HEK293 (cell line): ENCODE data around the gene ABCB11.

Experiments used
- CTCF ChIA-PET: fragments of 350-600 bp; formaldehyde crosslinking; extraction: SDS; loops from one replicate; lab custom pipeline; 2021; ENCODE audit warnings: antibody characterized with exemption; lab: Yijun Ruan, JAX
- POLR2A ChIA-PET: fragments of 300-600 bp; formaldehyde crosslinking; extraction: SDS; loops from one replicate; lab custom pipeline; 2020; ENCODE audit warnings: antibody characterized with exemption, inconsistent platforms; lab: Yijun Ruan, JAX
- H3K27ac ChIP-seq: fragments of 200-500 bp; sonication (Bioruptor generic); 2 replicates; pipeline ENCODE4 v1.5.1; 2014; ENCODE audit warnings: low read depth, low read length, control low read depth, inconsistent platforms; ENCODE audit errors: extremely low read depth
- H3K36me3 ChIP-seq, 2 experiments: fragments of 200-500 bp in 1 of 2; sonication (Bioruptor generic) in 1 of 2; 1 replicate in 1 of 2; 2 replicates in 1 of 2; pipeline ENCODE4 v1.5.1; 2014 to 2017; ENCODE audit warnings: inconsistent platforms in 2 of 2, low read length in 2 of 2; ENCODE audit not compliant: control insufficient read depth in 2 of 2, insufficient read depth in 1 of 2
- H3K4me1 ChIP-seq: fragments of 200-500 bp; sonication (Bioruptor generic); 2 replicates; pipeline ENCODE4 v1.5.1; 2014; ENCODE audit warnings: mild to moderate bottlenecking, low read length, inconsistent platforms; ENCODE audit not compliant: control insufficient read depth, insufficient read depth
- H3K4me3 ChIP-seq: 2 replicates; pipeline ENCODE4 v1.5.1; 2011; ENCODE audit warnings: low read depth, mild to moderate bottlenecking, control low read depth, low read length, moderate library complexity
- H3K9me3 ChIP-seq: fragments of 200-500 bp; sonication (Bioruptor generic); 2 replicates; pipeline ENCODE4 v1.5.1; 2014; ENCODE audit warnings: low read depth, low read length, inconsistent platforms; ENCODE audit not compliant: control insufficient read depth, insufficient read depth
- EGR2 ChIP-seq: fragments of 450-650 bp; formaldehyde crosslinking; IDR thresholded peaks from 2 replicates; pipeline ENCODE4 v1.5.1; 2016; ENCODE audit warnings: low read depth, missing biosample characterization, missing genetic modification characterization
- FEZF1 ChIP-seq: fragments of 450-650 bp; formaldehyde crosslinking; IDR thresholded peaks from 2 replicates; pipeline ENCODE4 v1.5.1; 2016; ENCODE audit warnings: missing biosample characterization, missing genetic modification characterization
- GLIS1 ChIP-seq: fragments of 450-650 bp; formaldehyde crosslinking; IDR thresholded peaks from 2 replicates; pipeline ENCODE4 v1.5.1; 2016; ENCODE audit warnings: missing biosample characterization, missing genetic modification characterization
- HOXD13 ChIP-seq: sonication (generic); formaldehyde crosslinking; IDR thresholded peaks from 2 replicates; pipeline ENCODE4 v1.8.0; 2022; ENCODE audit warnings: missing genetic modification reagents, borderline replicate concordance
- KLF1 ChIP-seq: fragments of 450-650 bp; formaldehyde crosslinking; IDR thresholded peaks from 2 replicates; pipeline ENCODE4 v1.5.1; 2016; ENCODE audit warnings: missing biosample characterization, missing genetic modification characterization
- SETDB1 ChIP-seq: IDR thresholded peaks from one replicate; pipeline ENCODE4 v1.6.1; 2017; ENCODE audit warnings: mild to moderate bottlenecking, low read length, moderate library complexity, mixed read lengths; ENCODE audit not compliant: insufficient read length
- ZBTB1 ChIP-seq: fragments of 450-650 bp; formaldehyde crosslinking; IDR thresholded peaks from 2 replicates; pipeline ENCODE4 v1.5.1; 2016; ENCODE audit warnings: missing biosample characterization, missing genetic modification characterization
- ZIC2 ChIP-seq: fragments of 450-650 bp; formaldehyde crosslinking; IDR thresholded peaks from 2 replicates; pipeline ENCODE4 v1.5.1; 2016; ENCODE audit warnings: missing biosample characterization, missing genetic modification characterization
- ZNF112 ChIP-seq: fragments of 450-650 bp; formaldehyde crosslinking; IDR thresholded peaks from 2 replicates; pipeline ENCODE4 v1.5.0; 2017; ENCODE audit warnings: missing biosample characterization, missing genetic modification characterization
- ZNF133 ChIP-seq: fragments of 450-650 bp; formaldehyde crosslinking; IDR thresholded peaks from 2 replicates; pipeline ENCODE4 v1.5.1; 2016; ENCODE audit warnings: missing biosample characterization, missing genetic modification characterization
- ZNF140 ChIP-seq: fragments of 450-650 bp; formaldehyde crosslinking; IDR thresholded peaks from 2 replicates; pipeline ENCODE4 v1.5.1; 2016; ENCODE audit warnings: missing biosample characterization, missing genetic modification characterization
- ZNF174 ChIP-seq: fragments of 450-650 bp; formaldehyde crosslinking; IDR thresholded peaks from 2 replicates; pipeline ENCODE4 v1.5.0; 2017; ENCODE audit warnings: missing biosample characterization, mild to moderate bottlenecking, missing genetic modification characterization
- ZNF184 ChIP-seq: fragments of 450-650 bp; IDR thresholded peaks from 2 replicates; pipeline ENCODE4 v1.5.1; 2018; ENCODE audit warnings: missing biosample characterization, mild to moderate bottlenecking, missing genetic modification characterization
- ZNF2 ChIP-seq: fragments of 450-650 bp; formaldehyde crosslinking; IDR thresholded peaks from 2 replicates; pipeline ENCODE4 v1.5.1; 2016; ENCODE audit warnings: missing biosample characterization, missing genetic modification characterization
- ZNF214 ChIP-seq: fragments of 450-650 bp; formaldehyde crosslinking; IDR thresholded peaks from 2 replicates; pipeline ENCODE4 v1.5.1; 2017; ENCODE audit warnings: missing biosample characterization, mild to moderate bottlenecking, missing genetic modification characterization, borderline replicate concordance
- ZNF23 ChIP-seq: fragments of 450-650 bp; formaldehyde crosslinking; IDR thresholded peaks from 2 replicates; pipeline ENCODE4 v1.5.1; 2016; ENCODE audit warnings: missing biosample characterization, missing genetic modification characterization, borderline replicate concordance
- ZNF335 ChIP-seq: fragments of 450-650 bp; formaldehyde crosslinking; conservative IDR thresholded peaks from 2 replicates; pipeline ENCODE4 v1.5.1; 2016; ENCODE audit warnings: missing biosample characterization, missing genetic modification characterization
- ZNF501 ChIP-seq: fragments of 450-650 bp; formaldehyde crosslinking; IDR thresholded peaks from 2 replicates; pipeline ENCODE4 v1.5.1; 2016; ENCODE audit warnings: missing biosample characterization, missing genetic modification characterization
- ZNF530 ChIP-seq: fragments of 450-650 bp; formaldehyde crosslinking; IDR thresholded peaks from 2 replicates; pipeline ENCODE4 v1.5.1; 2016; ENCODE audit warnings: low read depth, missing biosample characterization, missing genetic modification characterization
- ZNF548 ChIP-seq: fragments of 450-650 bp; formaldehyde crosslinking; IDR thresholded peaks from 2 replicates; pipeline ENCODE4 v1.5.1; 2016; ENCODE audit warnings: missing biosample characterization, missing genetic modification characterization
- ZNF658 ChIP-seq: fragments of 450-650 bp; formaldehyde crosslinking; IDR thresholded peaks from 2 replicates; pipeline ENCODE4; 2016; ENCODE audit warnings: missing biosample characterization, missing genetic modification characterization
- TF ChIP-seq, protein P1 (sequence below): fragments of 450-650 bp; formaldehyde crosslinking; IDR thresholded peaks from 2 replicates; pipeline ENCODE4 v1.5.1; 2016; ENCODE audit warnings: missing biosample characterization, missing genetic modification characterization

ABCB11 gene

GRCh38 chr2:168912466-168912865, 118.7 kb downstream of the ABCB11 start:
- H3K4me3 ChIP-seq, result no peak overlapping the region
- H3K27ac ChIP-seq, result no peak overlapping the region
- H3K36me3 ChIP-seq, result no peaks in the 10 kb centered on the region
- H3K4me1 ChIP-seq, result no peaks in the 10 kb centered on the region
- CTCF ChIA-PET, result interaction anchor here (0.6 to 0.7 kb wide), 2 partner anchors 460 to 648 kb away, joined by 3 read pairs; no protein-coding TSS in a partner anchor
- TF ChIP-seq ZNF112 (tag by site-specific recombination) (no peak), ZNF23 (tag by site-specific recombination) (no peak), ZNF335 (tag by site-specific recombination) (no peak), ZNF214 (tag by site-specific recombination) (no peak), ZNF658 (no peak), KLF1 (tag by site-specific recombination) (no peak)
- TF ChIP-seq, all 188 proteins: peak for 0
- H3K9me3 ChIP-seq, result no peaks in the 10 kb centered on the region
- POLR2A ChIA-PET, result no interaction called here

- TF ChIP-seq ZNF140 (no peak), ZIC2 (tag by site-specific recombination) (peak; percentile 96), ZNF133 (tag by site-specific recombination) (no peak), FEZF1 (tag by site-specific recombination) (0 out of 2 replicates have a peak, but pooled peaks have one; percentile 25), ZNF501 (no peak), GLIS1 (tag by site-specific recombination) (0 out of 2 replicates have a peak, but pooled peaks have one; percentile 9), HOXD13 (no peak)
- Histone ChIP-seq H3K4me1 (no peaks in the 10 kb centered on the region), H3K9me3 (no peaks in the 10 kb centered on the region), H3K4me3 (no peak overlapping the region), H3K27ac (no peak overlapping the region), H3K36me3 (no peaks in the 10 kb centered on the region)
- ChIA-PET CTCF (interaction anchor here (0.9 to 2.3 kb wide), 2 partner anchors 11 to 136 kb away, joined by 3 to 6 read pairs; no protein-coding TSS in a partner anchor), POLR2A (interaction anchor here (1.1 kb wide), 1 partner anchor 20 kb away, joined by 3 read pairs; the partner anchor contains the start of gene SPC25)
These were observed 120.8 kb downstream of the ABCB11 start for GRCh38 chr2:168910330-168910729.

GRCh38 chr2:168907940-168908662, 123.0 kb downstream of the ABCB11 start:
- Histone ChIP-seq H3K27ac (no peak overlapping the region), H3K9me3 (no peaks in the 10 kb centered on the region), H3K4me1 (no peaks in the 10 kb centered on the region), H3K36me3 (no peaks in the 10 kb centered on the region), H3K4me3 (no peak overlapping the region)
- ChIA-PET POLR2A (no interaction called here), CTCF (interaction anchor here (0.6 kb wide), 1 partner anchor 366 kb away, joined by 4 read pairs; no protein-coding TSS in a partner anchor)
- TF ChIP-seq ZNF184 (tag by site-specific recombination), result no peak
- TF ChIP-seq ZIC2 (tag by site-specific recombination), result peak; percentile 72

DNA sequence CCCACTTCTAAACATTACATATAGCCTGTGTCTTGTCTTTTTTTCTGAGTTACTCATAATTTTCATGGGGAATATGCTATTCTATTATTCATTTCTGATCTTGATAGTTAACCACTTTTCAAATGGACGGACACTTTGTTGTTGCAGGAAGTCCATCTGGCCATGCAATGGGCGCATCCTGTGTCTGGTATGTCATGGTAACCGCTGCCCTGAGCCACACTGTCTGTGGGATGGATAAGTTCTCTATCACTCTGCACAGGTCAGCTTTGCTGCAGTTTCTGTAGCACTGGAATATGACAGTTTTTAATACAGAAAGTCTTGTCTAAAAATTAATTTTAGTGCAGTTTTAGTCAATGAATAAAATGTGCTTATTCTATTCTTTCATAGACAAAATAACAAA, 126.8 kb downstream of the ABCB11 start:
- Histone ChIP-seq H3K4me3 (no peak overlapping the region), H3K36me3 (no peaks in the 10 kb centered on the region), H3K27ac (no peak overlapping the region), H3K4me1 (no peaks in the 10 kb centered on the region), H3K9me3 (no peaks in the 10 kb centered on the region)
- POLR2A ChIA-PET, result no interaction called here
- CTCF ChIA-PET, result no interaction called here
- TF ChIP-seq SETDB1, result no peak

DNA sequence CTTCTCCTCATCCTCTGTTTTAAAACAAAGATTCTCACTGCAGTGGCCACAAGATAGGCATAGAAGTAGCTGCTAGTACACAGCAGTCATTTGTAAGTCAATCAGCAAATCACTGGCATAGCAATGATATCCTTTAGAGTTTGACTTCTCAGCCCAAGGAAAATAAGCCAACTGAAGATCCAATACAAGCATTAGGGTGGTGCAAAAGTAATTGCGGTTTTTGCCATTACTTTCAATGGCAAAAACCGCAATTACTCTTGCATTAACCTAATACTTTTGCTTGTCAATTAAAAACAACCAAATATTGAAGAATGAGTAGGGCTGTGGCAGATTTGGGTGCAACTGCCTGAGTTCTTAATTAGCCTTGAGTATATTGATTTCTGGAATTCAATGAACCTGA, 127.2 kb downstream of the ABCB11 start:
- H3K27ac ChIP-seq, result no peak overlapping the region
- H3K36me3 ChIP-seq, result no peaks in the 10 kb centered on the region
- H3K9me3 ChIP-seq, result no peaks in the 10 kb centered on the region
- POLR2A ChIA-PET, result no interaction called here
- no peaks in the 10 kb centered on the region for H3K4me1 ChIP-seq
- no peak overlapping the region for H3K4me3 ChIP-seq
- CTCF ChIA-PET, result interaction anchor here (0.6 kb wide), 1 partner anchor 126 kb away, joined by 3 read pairs; no protein-coding TSS in a partner anchor
- TF ChIP-seq EGR2 (tag by site-specific recombination), result no peak
- no peak for TF ChIP-seq ZNF530 (tag by site-specific recombination)
- no peak for TF ChIP-seq ZNF548 (tag by site-specific recombination)
- TF ChIP-seq ZNF174, result no peak
- TF ChIP-seq, protein P1, sequence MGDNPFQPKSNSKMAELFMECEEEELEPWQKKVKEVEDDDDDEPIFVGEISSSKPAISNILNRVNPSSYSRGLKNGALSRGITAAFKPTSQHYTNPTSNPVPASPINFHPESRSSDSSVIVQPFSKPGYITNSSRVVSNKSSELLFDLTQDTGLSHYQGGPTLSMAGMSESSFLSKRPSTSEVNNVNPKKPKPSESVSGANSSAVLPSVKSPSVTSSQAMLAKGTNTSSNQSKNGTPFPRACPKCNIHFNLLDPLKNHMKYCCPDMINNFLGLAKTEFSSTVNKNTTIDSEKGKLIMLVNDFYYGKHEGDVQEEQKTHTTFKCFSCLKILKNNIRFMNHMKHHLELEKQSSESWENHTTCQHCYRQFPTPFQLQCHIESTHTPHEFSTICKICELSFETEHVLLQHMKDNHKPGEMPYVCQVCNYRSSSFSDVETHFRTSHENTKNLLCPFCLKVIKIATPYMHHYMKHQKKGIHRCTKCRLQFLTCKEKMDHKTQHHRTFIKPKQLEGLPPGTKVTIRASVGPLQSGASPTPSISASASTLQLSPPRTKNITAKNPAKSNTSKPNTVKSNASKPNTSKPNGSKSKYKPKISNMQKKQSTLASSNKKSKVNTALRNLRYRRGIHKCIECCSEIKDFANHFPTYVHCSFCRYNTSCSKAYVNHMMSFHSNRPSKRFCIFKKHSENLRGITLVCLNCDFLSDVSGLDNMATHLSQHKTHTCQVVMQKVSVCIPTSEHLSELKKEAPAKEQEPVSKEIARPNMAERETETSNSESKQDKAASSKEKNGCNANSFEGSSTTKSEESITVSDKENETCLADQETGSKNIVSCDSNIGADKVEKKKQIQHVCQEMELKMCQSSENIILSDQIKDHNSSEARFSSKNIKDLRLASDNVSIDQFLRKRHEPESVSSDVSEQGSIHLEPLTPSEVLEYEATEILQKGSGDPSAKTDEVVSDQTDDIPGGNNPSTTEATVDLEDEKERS (tag by site-specific recombination), result no peak
- no peak for TF ChIP-seq ZBTB1 (tag by site-specific recombination)
- TF ChIP-seq ZNF2, result no peak
- TF ChIP-seq KLF1 (tag by site-specific recombination), result no peak
